ENCODE results near the gene EZR.
"Not testable (repeated sequence)": the region's sequence is repeated elsewhere in the genome, so short reads cannot be mapped to it uniquely, and the experiment has no call there.

The EZR gene

DNA sequence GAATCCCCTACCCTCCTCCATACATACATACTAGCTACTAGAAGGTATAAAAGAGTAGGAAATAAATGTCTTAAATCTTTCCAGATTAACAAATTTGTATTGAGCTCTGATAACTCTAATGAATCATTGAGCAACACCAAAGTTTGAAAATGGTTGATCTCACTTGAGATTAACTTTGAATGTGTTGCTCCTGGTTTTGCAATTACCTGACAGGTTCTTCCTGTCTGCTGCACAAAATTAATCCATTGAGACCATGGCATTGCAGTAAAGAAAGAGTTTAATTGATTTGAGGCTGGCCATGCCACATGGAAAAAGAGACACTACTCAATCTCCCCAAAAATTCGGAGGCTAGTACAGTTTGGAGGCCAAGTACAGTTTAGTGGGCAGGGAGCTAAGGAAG is 21.3 kb upstream of the EZR start:
- DNase-seq: no peak

DNA sequence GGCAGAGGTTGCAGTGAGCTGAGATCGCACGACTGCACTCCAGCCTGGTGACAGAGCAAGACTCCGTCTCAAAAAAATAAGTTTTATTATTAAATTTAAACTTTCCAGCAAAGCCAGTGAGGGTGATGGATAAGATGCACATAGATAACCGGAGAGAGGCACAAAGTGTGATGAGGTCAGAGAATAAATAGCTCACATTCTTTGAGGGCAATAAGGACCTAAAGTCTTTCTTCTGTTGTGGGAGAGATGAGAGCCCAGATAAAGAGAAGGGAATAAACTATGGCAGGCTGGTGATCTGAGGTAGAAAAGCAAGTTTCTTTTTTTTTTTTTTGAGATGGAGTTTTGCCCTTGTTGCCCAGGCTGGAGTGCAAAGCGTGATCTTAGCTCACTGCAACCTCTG is 20.6 kb upstream of the EZR start:
- DNase-seq: no peak

DNA sequence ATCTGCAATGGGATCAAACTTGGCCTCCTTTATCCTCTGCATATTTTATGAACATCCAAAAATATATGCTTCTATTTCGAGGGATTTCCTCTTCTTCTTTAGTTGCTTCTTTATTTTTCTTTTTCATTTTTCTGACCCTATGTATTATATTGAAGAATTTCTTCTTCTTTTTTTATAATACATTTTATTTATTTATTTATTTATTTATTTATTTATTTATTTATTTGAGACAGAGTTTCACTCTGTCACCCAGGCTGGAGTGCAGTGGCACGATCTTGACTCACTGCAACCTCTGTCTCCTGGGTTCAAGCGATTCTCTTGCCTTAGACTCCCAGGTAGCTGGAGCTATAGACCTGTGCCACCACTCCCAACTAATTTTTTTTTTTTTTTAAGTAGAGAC is 19.6 kb upstream of the EZR start:
- DNase-seq: not testable (repeated sequence)

DNA sequence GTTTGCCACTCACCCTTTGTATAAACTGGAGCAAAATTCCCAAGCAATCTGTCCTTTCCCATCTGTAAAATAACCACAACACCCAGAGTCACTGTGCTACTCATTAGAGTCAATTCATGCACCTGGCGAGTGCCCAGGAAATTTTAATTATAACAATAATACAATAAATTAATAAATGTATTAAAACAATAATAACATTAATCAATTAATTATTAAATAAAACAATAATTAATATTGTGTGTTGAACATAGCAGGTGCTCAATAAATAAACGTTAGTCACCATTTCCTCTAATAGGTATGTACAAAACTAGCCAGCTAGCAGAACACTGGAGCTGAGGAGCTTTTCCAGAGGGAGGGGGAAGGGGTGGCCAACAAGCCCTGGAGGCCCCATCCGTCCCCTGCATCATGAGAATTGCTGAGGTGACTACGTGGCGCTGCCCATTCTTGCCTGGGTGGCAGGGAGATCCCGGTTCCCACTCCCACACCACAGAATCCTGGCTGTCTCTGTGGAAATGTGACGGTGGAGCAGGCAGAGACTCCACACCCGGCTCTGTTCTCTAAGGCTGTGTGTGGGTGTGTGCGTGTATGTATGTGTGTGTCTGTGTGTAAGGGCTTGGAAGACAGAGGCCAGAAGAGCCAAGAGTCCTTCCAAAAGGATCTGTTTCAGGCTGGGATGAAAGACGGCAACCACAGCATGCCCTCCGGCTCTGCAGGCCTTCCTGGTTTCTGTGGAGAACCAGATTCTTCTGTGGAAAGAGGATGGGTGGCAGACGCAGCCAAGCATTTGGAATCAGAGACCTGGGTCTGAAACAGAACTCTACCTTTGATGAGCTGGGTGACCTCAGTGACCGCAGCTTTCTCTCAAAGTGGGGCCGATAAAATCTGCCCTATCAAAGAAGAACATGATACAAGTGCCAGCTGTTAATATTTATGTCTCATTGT is 18.8 kb upstream of the EZR start:
- no peak for DNase-seq

DNA sequence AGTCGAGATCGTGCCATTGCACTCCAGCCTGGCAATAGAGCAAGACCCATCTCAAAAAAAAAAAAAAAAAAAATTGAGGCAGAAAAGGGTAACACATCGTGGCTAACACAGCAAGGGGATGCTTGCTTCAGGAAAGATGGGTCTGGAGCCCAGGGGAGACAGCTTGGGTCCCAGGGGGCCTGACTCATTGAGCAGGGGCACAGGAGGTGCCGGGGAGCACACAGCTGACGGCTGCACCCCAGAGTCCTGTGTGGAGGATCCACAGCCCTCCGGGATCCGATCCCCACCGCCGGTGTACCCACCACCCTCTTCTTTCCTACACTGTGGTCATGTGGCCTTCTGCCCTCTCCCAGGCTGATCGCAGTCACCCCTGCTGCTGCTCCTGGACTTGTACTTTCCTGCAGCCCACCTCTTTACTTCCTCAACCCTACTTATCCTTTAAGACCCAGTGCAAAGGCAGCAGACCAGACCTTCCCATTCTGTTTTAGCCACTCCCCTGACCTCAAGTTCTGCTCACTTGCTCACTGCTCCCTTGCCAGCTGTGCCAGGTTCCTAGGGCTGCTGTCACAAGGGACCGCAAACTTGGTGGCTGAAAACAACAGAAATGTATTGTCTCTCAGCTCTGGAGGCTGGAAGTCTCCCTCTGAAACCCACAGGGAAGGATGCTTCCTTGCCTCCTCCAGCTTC is 17.6 kb upstream of the EZR start:
- no peak for DNase-seq

DNA sequence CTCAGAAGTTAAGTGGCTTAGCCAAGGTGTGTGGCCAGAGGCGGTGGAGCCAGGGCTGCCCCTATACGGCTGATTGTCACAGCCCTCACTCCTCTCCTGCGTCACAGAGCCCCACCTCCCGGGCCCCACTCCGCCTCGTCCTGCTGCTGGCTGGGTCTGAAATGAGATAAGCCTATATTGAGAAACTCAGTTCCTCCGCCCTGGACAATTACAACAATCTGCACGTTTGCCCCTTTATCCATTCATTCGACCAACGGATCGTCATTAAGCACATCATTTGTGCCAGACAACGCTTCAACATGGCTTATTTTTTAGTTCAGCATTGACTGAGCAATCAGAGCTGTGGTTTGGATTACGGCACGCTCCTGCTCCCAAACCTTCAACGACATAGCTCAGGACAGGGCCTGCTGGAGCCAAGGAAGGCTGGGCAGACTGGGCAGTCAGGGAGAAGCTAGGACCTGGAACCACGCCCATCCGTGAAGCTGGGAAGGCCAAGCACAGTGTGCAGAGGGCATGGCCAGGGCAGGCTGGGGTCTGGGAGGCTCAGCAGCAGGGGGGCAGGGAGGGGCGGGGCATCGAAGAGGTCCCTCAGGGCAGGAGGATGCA is 16.6 kb upstream of the EZR start:
- DNase-seq: no peak

DNA sequence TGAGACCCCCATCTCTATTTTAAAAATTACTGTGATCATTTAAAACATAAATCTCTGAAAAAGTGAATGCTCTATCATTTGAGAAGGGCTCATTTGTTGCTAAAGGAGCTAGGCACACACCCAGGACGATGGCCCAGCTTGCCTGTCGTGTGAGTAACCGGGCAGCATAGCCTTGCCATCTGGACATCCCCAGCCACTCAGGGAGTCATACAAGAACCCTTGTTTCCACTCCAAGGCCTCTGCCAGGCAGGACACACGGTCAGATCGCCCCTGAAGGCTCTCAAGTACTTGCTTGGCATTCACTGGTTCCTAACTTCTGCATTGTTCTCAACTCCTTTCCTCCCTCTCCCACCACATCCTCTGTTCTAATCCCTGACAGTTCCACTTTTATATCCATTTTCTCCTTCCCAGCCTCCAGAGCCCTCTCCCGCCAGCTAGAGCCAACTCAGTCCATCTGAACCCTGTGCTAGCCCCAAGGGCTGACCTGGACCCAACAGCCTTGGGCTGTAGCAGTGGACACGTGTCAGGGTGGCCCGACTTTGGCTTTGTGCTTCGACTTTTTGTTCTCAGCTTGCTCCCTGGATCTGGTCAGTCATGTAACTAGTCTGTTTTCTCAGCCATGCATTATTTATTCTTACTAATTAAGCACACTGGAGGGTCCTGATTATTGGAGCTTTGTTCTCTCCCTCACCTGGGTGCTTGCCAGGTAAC is 15.7 kb upstream of the EZR start:
- no peak for DNase-seq

DNA sequence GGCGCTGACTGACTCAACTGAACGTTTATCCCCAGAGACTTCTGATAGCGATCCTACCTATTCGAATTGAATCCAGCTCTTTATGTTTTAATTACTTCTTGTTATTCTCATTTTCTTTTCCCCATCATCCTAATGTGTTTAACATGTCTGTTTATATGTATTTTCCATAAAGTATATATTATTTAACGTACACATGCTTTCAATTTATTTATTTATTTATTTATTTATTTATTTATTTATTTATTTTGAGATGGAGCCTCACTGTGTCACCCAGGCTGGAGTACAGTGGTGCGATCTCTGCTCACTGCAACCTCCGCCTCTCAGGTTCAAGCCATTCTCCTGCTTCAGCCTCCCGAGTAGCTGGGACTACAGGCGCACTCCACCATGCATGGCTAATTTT is 13.6 kb upstream of the EZR start:
- not testable (repeated sequence) for DNase-seq

DNA sequence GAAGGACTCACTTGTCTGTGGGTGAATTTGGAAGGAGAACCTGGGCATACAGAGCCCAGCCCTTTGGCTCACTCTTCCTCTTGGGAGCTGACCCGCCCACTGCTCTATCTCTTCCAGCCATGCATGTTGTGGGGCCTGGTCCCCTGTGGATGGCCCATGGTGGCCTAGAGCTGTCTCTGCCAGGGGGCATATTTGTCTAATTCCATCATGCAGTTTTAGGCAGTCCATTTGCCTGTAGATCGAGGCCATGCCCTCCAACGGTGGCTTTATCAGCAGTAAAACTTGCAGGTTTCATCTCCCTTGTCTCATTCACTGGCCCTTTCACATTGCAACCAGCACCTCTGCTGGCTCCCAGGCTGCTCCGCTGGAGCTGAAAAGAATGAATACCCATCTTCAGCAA is 12.9 kb upstream of the EZR start:
- DNase-seq: no peak

DNA sequence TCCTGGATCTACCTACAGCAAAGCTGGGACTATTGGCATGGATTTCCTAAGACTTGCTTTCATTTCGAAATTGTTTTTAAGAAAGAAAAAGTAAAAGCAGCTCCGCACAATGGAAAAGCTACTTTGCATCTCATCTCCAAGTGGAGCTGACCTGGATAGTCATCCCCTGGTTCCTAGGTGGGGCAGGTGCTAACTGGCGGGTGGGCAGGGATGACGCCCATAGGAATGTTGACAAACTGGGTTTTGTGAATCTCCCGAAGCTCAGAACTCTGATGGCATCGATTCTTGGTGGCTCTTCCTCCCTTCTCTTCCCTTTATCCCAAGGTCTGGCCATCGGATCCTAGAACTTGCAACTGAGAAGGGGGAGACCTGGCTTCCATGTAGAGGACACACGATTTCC is 12.4 kb upstream of the EZR start:
- DNase-seq: no peak

DNA sequence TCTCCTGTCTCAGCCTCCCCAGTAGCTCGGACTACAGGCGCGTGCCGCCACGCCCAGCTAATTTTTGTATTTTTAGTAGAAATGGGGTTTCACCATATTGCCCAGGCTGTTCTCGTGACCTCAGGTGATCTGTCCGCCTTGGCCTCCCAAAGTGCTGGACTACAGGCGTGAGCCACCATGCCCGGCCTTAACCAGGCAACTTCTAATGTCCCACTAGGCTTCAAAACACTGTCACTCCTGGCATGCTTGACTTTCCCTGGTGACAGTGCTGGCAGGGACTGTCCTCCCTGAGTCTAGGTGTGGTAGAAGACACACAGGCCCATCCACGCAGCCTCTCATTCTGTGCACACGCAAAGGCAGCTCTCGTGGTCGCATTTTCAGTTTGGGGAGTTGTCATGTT is 11.6 kb upstream of the EZR start:
- DNase-seq: no peak

DNA sequence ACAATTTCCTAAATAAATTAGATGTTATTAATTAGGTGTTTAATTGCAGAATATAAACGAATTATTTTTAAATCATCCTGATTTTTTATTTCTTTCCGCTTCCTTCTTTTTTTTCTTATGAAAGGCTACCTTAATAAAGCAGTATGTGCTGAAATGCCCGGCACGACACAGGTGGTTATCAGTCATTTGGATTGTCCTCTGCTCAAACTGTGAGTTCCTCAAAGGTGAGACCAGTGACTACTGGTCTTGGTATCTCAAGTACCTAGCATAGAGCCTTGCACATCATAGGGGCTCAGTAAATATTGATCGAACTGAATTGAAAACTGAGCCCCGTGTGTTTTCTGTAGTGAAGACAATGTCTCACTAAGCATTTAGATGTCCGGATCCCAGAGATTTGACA is 9.6 kb upstream of the EZR start:
- DNase-seq: no peak

DNA sequence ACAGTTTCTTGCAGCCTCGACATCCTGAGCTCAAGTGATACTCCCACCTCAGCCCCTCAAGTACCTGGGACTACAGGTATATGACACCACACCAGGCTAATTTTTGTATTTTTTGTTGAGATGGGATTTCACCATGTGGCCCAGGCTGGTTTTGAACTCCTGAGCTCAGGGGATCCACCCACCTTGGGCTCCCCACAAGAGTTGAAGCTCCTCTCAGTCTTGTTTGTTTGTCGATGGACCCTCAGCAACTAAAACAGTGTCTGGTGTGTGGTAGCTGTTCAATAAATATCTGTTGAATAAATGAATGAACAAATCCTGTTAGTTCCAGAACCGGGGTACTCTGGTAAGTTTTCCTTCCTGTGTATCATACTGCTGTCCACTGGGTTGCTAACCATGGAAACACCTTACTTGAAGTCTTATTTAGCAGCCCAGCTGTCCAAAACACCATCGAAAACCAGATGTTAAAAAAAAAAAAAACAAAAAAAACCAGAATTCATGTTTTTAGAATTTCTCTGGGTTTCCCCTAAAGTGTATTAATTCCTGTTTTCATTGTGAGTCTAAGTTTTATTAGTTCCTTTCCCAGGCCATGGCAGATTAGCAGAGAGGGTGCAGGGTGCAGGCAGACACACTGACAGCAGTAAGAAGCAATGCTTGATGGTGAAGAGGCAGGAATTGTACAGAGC is 7.8 kb upstream of the EZR start:
- no peak for DNase-seq

DNA sequence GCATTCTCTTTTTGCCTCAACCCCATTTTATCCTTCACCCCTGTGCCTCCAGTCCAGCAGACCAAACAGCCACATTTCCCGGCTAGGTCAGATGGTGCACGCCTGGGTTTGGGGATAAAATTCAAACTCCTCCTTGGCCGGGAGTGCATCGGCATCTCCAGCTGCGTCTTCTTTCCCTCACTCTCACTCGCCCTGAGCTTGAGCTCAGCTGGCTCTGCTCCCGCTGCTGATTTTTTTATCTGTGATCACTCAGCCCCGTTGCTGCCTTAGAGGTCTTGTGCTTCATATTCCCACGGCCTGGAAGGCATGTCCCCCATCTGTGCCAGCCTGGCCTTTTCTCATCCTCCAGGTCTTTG is 6.8 kb upstream of the EZR start:
- DNase-seq: no peak

DNA sequence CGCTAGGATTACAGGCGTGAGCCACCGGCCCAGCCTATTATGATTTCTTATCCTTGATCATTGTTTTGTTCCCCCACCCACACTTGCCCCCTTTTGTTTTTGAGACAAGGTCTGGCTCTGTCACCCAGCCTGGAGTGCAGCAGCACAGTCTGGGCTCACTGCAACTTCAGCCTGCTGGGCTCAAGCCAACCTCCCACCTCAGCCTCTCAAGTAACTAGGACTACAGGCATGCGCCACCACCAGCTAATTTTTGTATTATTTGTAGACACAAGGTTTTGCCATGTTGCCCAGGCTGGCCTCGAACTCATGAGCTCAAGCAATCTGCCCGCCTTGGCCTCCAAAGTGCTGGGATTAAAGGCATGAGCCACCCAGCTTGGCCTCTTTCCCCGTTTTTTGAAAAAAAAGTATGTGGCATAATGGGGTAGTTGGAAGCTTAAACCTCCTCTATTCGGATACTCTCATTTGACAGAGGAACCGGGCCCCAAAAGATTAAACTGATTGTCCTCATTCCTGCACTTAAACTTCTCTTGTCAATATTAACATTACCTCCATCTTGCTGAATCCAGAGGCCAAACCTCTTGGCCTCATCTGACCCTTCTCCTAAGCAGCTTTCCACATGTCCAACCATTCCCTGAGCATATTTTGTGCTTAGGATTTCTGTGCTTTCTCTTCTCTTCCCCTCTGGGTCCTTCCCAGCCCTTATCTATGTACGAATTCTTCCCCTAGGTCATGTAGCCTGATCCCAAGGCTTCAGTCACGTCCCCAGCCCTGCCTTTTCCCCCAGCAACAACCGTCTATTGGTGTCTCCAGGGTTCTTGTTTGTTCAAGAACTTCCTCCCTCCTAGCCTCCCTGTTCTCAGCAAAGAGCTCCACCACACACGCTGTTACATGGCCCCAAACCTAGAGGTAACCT is 6.1 kb upstream of the EZR start:
- DNase-seq: no peak

DNA sequence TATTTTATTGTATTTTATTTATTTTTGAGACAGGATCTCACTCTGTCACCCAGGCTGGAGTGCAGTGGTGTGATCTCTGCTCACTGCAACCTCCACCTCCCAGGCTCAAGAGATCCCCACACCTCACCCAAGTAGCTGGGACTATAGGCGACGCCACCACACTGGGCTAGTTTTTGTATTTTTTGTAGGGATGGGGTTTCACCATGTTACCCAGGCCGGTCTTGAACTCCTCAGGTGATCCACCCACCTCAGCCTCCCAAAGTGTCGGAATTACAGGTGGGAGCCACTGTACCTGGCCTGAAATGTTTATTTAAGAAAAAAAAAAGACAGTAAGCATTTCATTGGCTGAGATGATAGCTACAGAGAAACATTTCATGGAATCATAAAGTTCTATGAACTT is 4.4 kb upstream of the EZR start:
- DNase-seq: not testable (repeated sequence)

DNA sequence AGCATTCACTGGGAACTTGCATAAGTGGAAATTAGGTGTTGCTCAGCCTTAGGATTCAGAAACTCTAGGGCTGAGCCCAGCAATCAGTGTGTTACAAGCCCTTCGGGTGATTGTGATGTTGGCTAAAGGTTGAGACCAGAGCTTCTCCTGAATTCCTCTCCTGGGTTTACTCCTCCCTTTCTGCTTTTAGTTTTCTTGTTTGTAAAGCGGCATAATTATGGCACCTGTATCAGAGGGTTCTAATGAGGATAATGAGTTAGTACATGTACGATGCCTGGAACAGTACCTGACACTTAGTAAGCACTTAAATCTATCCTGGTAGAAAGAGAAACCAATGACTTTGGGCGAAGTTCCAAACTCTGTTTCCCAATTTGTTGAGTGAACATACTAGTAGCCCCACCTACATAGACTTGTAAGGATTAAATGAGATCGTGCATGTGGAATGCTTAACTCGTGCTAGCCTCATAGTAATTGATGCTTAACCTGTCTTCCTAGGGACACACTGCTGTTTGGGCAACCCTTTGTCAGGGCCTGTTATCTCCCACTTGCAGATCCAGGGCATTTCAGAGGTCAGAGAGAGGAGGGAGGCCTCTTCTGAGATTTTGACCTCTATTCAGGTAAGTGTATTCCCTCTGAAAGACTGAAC is 932 bp upstream of the EZR start:
- DNase-seq: no peak

DNA sequence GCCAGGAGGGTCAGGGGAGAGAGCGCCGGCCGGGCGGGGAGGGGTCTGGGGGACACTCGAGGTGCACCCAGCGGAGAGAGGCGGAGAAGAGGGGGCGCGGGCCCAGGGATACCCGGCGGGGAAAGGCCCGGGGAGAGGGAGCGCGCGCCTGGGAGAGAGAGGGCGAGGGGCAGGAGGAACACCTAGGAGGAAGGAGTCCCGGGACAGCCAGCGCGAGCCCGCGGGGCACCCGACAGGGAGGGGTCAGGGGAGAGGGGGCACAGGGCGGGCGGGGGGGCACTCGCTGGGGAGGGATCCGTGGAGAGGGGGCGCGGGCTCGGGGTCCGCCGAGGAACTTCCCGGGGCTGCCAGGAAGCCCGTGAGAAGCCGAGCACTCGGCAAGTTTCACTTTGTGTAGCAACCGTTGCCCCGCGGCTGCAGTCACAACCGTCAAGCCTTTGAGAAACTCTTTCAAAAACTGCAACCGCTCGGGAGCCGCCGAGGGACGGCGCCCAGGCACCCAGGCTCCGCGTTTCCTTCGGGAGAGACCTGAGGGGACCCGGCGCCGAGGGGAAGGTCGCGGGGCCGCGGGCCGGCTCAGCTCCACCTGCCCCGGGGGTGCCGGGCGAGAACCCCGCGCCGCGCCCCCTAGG is 471 bp downstream of the EZR start:
- peak; percentile 73 for DNase-seq

DNA sequence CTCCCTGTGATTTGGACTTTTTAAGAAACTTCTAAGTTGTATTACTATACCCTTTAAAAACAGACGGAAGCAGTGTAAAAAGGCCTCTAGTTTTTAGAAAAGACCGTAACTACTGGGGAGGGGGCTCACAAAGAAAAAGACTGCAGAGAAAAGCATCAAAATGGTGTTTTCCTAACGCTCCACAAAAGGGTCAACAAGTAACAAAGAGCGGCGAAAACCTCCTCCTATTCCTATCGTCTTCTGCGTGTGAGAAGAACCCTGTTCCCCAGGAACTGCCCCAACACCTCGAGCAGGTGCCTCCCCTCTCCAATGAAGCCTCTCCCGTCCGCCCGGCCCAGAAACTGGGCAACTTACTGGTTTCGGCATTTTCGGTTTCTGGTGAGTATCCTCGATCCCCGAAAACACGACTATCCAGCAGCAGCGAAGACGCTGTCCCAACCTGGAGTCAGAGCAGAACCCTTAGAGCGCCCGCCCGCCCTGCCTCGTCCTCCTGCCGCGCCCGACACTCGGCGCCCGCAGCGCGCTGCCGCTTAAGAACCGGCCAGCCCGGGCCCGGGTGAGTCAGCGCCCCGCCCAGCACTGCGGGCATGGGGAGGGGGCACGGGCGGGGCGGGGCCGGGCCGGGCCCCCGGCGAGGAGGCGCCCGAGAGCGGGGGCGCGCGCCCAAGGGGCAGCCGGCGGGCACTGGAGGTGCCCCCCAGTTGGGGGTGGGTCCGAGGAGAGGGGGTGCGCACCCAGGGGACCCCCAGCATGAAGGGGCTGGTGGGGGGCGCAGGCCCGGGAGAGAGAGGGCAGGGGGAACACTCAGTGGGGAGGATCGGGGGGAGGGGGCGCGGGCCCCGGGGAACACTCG is 1.2 kb downstream of the EZR start:
- peak; percentile 88 for DNase-seq
